Epithelial cell of proximal tubule (primary cell): ENCODE results near the gene LRRC4C. TPM values are rescaled to one million over a fixed set of nuclear protein-coding genes. Genes with fewer than 3 reads are reported as not detected.

Source experiments
- DNase-seq: peaks from one replicate; pipeline ENCODE4 v3.0.0-alpha.2; 2011; ENCODE audit warnings: low read depth
- H3K4me3 ChIP-seq: 2 replicates; pipeline ENCODE4 v1.5.1; 2011; ENCODE audit warnings: low read depth, mild to moderate bottlenecking, low read length
- CTCF ChIP-seq: conservative IDR thresholded peaks from 2 replicates; pipeline ENCODE4 v1.5.1; 2012; ENCODE audit warnings: low read depth, mild to moderate bottlenecking, low read length
- total RNA-seq: library from RNA; depleted of rRNA; stranded (reverse); fragments of >200 nt; gene quantifications from 2 replicates; pipeline ENCODE4 v1.2.3, GENCODE V29; 2015

The LRRC4C gene
- total RNA-seq, 1 donor from 2014 or later: 0.12 TPM

- H3K4me3 ChIP-seq: no peak overlapping the region
- DNase-seq: no peak
- no peak for TF ChIP-seq CTCF
These were observed 3.2 kb downstream of the LRRC4C start for GRCh38 chr11:41456269-41456668.

GRCh38 chr11:41451011-41451410, 8.4 kb downstream of the LRRC4C start:
- H3K4me3 ChIP-seq: no peak overlapping the region
- TF ChIP-seq CTCF: no peak
- DNase-seq: no peak

- no peak overlapping the region for H3K4me3 ChIP-seq
- no peak for DNase-seq
- TF ChIP-seq CTCF: no peak
These were observed 9.9 kb downstream of the LRRC4C start for GRCh38 chr11:41449483-41450050.

GRCh38 chr11:41446566-41446965, 12.9 kb downstream of the LRRC4C start:
- H3K4me3 ChIP-seq: no peak overlapping the region

GRCh38 chr11:41446107-41446506, 13.3 kb downstream of the LRRC4C start:
- DNase-seq: peak; percentile 82
- no peak for TF ChIP-seq CTCF
- no peak overlapping the region for H3K4me3 ChIP-seq

More at GRCh38 chr11:41446566-41446965, 12.9 kb downstream of the LRRC4C start:
- TF ChIP-seq CTCF: no peak
- DNase-seq: no peak

- no peak overlapping the region for H3K4me3 ChIP-seq
- DNase-seq: no peak
- TF ChIP-seq CTCF: no peak
These were observed 22.4 kb downstream of the LRRC4C start for GRCh38 chr11:41437006-41437490.

- DNase-seq: no peak
- H3K4me3 ChIP-seq: no peak overlapping the region
- no peak for TF ChIP-seq CTCF
These were observed 23.9 kb downstream of the LRRC4C start for GRCh38 chr11:41435531-41435930.
